GM18519 (cell line): ENCODE results near the gene MRM3.
"Not testable (repeated sequence)": the region's sequence is repeated elsewhere in the genome, so short reads cannot be mapped to it uniquely, and the experiment has no call there.

Source experiments
- ATAC-seq: cut with Tn5 transposase; IDR thresholded peaks from one replicate; pipeline ENCODE4 v1.9.1; 2021; ENCODE audit warnings: mild to moderate bottlenecking, moderate library complexity; ENCODE audit not compliant: unreplicated experiment, low FRiP score

The MRM3 gene

GRCh38 chr17:794876-795275, 12.7 kb downstream of the MRM3 start:
- ATAC-seq: no peak

- ATAC-seq: no peak
Measured at GRCh38 chr17:795276-795675, 13.1 kb downstream of the MRM3 start.

- ATAC-seq: no peak
Measured at GRCh38 chr17:795721-796120, 13.6 kb downstream of the MRM3 start.

GRCh38 chr17:796609-797008, 14.5 kb downstream of the MRM3 start:
- no peak for ATAC-seq

DNA sequence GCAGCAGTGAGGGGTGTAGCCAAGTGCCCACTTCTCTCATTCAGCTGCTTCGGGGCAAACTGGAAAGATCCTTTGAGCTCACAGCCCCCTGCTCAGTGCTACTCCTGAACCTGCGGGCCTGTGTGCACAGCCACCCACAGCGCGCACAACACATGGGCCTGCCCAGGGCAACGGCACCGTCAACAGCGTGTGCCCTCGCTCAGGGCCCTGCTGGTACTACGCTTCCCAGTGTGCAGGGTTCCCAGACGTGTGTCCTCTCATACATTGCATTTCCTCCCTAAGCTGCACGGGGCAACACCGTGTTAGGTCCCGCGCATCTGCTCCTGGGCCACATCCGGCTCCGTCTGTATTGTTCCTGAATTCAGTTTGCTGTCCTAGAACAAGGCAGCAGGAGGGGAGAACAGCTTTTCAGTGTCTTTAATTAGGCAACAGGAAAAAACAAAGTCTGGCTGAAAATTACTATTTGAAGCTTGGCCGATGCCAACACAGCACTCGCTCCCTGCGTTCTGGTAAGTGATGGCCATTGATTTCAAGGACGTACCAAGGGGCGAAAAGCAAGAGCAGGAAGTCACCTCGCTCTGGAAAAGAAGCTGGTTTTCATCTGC, 15.2 kb downstream of the MRM3 start:
- no peak for ATAC-seq

DNA sequence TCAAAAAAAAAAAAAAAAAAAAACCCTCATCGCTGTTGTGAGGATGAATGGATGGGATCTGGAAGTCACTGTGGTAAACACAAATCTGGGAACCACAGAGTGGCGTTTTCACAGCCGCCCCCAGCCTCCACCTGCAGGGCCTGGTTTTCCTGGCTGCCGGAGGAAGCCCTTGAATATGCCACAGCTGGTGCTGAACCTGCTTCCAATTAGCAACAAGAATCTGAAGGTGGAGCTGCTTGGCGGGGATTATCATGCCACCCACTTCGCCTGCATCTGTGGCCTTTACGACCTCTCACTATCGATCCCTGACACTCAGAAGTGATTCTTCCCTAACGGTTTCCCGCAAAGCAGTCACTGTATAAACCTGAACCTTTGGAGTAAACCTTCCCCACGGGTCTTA, 16.1 kb downstream of the MRM3 start:
- ATAC-seq: no peak

- ATAC-seq: no peak
Measured at GRCh38 chr17:799261-799660, 17.1 kb downstream of the MRM3 start.

DNA sequence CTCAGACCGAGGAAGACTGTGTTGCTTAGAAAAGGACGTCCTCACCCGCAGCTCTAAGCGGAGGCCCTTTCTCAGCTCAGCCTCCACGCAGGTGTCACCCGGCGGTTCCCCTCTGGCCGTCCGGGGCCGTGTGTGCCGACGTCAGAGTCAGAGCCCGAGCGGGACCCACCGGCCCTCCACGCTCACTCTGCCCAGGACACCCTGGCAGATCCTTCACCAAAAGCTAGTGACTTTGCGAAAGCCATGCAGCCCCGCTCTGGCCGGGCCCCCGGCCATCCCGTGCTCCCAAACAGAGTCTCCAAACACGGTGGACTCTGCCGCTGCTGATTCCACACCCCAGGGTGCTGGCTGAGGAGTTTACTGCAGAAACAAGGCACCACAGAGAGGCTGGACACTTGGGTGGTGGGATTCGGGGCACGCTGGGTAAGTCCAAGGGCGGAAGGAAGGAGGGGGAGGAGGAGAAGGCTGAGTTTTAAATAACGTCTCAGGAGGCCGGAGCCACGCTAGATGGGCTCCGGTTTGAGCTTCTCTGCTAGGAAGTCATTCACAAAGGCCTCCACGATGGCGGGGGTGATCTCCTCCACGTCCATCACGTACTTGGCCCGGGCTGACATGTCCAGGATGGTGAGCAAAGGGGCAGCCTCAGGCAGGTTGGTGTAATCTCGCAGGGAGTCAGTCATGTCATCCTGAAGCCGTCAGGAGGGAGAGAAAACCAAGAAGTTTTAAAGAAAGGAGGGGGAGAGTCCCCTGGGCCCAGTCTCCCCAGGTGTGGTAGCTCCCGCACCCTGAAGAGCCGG, 18.5 kb downstream of the MRM3 start:
- ATAC-seq: no peak

DNA sequence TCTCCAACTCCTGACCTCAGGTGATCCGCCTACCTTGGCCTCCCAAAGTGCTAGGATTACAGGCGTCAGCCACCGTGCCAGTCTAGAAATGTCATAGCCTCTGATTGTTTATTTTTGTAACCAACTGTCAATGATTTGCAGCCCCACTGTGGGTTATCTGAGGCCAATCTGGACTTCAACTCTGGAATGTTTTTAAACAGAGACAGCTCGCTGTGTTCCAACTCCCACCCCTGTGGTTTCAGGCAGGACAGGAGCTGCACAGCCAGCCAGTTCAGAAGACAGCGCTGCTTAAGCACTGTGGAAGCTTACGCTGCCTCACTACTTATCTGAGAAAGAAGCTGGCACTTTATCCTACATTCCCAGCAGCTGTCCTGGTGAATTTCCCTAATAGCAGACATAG, 19.5 kb downstream of the MRM3 start:
- no peak for ATAC-seq

- ATAC-seq: no peak
Measured at GRCh38 chr17:802481-802880, 20.3 kb downstream of the MRM3 start.

DNA sequence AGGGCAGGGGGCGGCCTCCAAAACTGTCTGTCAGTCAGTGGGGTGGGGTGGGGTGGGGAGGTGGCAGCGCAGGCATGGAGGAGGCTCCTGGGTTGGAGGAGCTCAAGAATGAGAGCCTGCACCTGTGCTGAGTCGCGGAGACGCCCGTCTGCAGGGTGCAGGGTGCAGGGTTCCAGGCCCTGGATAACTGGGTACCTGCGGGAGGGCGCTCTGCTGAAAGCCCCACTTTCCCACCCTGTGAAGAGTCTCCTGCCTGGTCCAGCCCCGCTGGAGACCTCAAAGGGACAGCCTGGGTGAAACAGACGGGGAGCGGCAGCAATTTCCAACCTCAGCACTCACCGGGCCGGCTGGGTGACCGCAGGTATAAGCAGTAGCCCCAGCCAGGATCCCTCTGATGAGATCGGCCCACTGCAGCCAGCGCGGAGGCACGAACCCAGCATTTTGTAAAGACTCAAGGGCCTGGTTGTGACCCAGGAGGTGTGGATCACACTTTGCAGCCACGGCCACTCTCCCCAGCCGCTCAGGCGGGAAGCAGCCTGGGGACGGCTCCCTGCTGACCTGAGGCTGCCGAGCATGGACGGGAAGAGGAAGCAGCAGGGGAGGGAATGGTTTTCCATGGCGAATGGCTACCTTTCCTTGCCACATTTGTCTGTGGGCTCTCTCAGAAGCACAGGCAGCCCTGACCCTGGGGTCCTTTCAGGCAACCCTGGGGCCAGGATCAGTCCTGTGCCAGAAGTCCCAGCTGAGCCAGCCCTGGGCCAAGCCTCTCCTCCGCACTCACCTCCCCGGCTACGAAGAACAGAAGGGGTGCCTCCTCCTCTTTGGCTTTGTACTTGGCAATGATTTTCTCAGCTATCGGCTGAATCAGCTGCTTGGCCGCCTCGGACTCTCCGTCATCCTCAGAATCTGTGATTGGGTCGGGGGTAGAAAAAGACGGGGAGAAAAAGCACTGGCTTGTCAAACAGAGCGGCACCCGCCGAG, 21.0 kb downstream of the MRM3 start:
- ATAC-seq: no peak

GRCh38 chr17:804541-805435, 22.6 kb downstream of the MRM3 start:
- ATAC-seq: no peak

- not testable (repeated sequence) for ATAC-seq
Measured at GRCh38 chr17:805886-806285, 23.7 kb downstream of the MRM3 start.

DNA sequence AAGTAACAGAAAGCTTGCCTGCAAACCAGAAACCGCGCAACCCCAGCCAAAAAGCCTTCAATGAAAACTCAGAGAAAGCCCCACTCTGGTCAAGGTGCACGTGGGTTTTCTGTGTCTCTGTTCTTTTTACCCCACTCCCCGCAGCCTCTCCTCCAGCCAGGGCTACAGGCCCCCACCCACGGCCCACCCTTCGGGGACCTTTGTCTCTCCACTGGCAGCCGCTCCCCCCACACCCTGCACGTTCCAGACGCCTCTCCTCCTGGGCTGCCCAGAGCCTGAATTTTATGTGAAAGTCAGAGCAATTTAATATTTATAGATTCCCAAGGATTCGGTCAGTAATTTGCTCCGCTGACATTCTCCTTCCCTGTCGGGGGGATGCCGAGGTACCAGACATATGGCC, 24.2 kb downstream of the MRM3 start:
- ATAC-seq: no peak

DNA sequence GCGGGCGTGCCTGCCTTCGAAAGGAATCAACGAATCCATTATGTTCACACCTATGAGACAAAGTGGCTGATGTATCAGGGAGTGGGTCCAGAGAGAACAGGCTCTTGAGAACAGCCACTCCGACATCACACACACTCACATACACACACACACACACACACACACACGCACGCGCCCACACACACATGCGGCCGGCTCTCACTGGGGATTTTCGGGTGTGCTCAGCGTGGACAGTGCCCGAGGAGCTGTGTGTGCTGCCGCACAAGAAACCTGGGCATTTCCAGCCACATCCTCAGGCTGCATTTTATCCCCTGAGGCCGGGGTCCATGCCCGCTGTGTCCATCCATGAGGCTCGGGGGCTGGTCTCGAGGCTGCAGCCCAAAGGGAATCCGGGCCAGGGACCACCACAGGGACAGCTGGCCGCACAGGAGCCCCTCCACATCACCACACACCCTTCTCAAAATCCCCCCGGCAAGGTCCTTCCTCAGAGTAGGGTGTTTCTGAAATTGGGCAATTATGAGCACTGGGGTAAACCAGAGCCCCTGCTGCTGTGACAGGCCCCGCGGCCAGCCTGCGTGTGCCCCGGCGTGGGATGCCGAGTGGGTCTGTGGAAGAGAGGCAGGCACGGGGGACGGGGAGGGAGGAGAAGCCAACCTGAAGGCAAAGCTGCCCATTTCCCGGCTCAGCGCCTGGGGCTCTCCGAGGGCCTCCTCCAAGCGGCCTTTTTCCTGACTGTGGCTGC, 24.8 kb downstream of the MRM3 start:
- ATAC-seq: no peak

DNA sequence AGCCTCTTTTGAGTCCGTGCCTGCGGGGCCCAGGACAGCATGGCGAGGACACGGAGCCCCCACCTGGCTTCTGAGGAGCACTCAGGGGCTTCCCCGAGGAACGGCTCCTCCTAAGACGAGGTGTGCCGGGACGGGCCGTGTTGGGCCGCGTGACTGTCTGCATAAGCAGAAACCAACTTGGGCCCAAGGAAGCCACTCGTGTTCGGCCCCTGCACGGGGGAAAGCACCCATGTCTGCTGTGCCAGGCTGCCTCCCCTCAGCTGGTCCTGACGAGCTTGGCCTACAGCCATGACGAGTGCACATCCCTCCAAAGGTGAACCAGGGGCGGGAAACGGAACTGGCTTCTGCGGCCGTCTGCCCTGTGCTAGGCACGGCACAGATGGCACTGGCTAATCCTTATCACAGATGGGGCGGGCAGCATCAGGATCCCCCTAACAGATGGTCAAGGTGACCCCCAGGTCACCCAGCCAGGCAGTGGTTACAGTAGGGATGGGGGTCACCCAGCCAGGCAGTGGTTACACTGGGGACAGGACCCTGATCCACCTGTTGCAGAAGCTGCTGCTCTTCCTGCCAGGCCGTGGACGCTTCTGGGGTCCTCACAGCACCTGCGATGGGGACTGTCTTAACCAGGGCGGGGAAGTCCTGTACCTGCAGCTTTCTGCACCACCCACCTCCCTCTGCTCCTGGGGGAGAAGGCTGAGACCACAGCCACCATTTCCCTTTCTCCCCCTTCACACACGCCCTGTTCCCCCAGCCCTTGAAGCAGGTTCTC, 25.6 kb downstream of the MRM3 start:
- ATAC-seq: no peak

- ATAC-seq: no peak
Measured at GRCh38 chr17:811051-811784, 29.1 kb downstream of the MRM3 start.

DNA sequence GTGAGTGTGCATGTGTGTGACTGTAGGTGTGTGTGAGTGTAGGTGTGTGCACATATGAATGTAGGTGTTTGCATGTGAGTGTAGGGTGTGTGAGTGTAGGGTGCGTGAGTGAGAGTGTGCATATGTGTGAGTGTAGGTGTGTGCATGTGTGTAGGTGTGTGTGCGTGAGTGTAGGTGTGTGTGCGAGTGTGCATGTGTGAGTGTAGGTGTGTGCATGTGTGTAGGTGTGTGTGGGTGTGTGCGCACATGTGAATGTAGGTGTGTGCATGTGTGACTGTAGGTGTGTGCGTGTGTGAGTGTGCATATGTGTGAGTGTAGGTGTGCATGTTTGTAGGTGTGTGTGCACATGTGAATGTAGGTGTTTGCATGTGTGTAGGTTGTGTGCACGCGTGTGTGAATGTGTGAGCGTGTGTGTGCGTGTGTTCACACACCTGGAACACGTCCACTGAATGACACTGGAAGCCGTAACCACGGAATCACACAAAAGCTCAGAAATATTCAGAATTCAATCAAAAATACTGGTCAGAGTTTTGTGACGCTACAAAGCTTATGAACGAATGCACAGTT, 30.6 kb downstream of the MRM3 start:
- ATAC-seq: no peak
